ENCODE results near the gene POLR1A. TPM values are rescaled to one million over a fixed set of nuclear protein-coding genes. Genes with fewer than 3 reads are reported as not detected.

The POLR1A gene
- total and polyA plus RNA-seq, 2 donors (not counting 1 experiment from before 2014, with no cell fraction given): 3.4 to 36.8 TPM

DNA sequence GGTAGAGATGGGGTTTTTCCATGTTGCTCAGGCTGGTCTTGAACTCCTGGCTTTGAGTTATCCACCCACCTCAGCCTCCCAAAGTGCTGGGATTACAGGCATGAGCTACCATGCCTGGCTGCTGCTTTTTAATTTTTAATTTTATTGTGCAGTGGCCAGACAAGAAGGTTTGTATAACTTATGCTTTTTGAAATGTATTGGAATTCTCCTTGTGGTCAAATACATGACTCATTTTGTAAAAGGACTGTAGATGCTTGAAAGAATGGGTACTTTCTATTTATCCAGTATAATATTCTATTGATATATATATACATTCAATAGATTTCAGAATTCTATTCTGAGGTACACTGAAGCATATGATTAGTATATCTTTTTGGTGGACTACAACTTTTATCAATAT, 134.3 kb downstream of the POLR1A start:
- H3K27me3 Mint-ChIP-seq: no peaks in the 10 kb centered on the region
- Histone ChIP-seq H3K9me3 (ENCODE audit: control extremely low read depth in 1 of 3, control insufficient read depth in 2 of 3, insufficient read depth in 1 of 3, low read length in 2 of 3) (peaks cover 3 to 12% (median 5%) of the 10 kb centered on the region in 3 donors), H3K4me1 (ENCODE audit: control insufficient read depth in 2 of 2, insufficient read depth in 2 of 2, low read length in 2 of 2) (no peaks in the 10 kb centered on the region), H3K36me3 (replicated peaks in 1 of 2; ENCODE audit: control extremely low read depth in 1 of 2, control insufficient read depth in 1 of 2, extremely low read depth in 1 of 2, insufficient read depth in 2 of 2, low read length in 1 of 2) (no peaks in the 10 kb centered on the region), H3K4me2 (replicated peaks; ENCODE audit: low read depth, low read length, poor library complexity, severe bottlenecking) (no peak overlapping the region), H4K20me1 (ENCODE audit: control insufficient read depth, insufficient read depth, low read length, poor library complexity, severe bottlenecking) (no peaks in the 10 kb centered on the region), H2AFZ (ENCODE audit: insufficient read depth, low read depth, low read length, poor library complexity, severe bottlenecking) (no peak overlapping the region), H3K27me3 (replicated peaks in 1 of 4; ENCODE audit: control extremely low read depth in 1 of 4, control insufficient read depth in 3 of 4, insufficient read depth in 4 of 4, low read length in 3 of 4) (no peaks in the 10 kb centered on the region), H3K79me2 (ENCODE audit: control insufficient read depth, insufficient read depth, low read length) (no peaks in the 10 kb centered on the region), H3K27ac (ENCODE audit: low read length in 2 of 2) (no peak overlapping the region), H3K9ac (ENCODE audit: low read length) (no peak overlapping the region), H3K4me3 (ENCODE audit: control extremely low read depth in 1 of 5, extremely low read depth in 1 of 5, insufficient read depth in 1 of 5, low read depth in 2 of 5, low read length in 4 of 5) (no peak overlapping the region)
- CTCF ChIA-PET: no interaction called here
- POLR2A ChIA-PET: no interaction called here
- H3K27ac Mint-ChIP-seq: no peak overlapping the region
- TF ChIP-seq CTCF (IDR thresholded peaks at IDR 0.05): no peak
- TF ChIP-seq EZH2 (IDR thresholded peaks at IDR 0.05; ENCODE audit: borderline replicate concordance, insufficient read depth, low read depth, low read length, poor library complexity, severe bottlenecking): no peak
- ATAC-seq (ENCODE audit: low read depth) (no peak), DNase-seq (no peak)
- H3K9me3 Mint-ChIP-seq (ENCODE audit: insufficient read depth): no peaks in the 10 kb centered on the region
- no peaks in the 10 kb centered on the region for H3K4me1 Mint-ChIP-seq
- intact Hi-C loops (cut with micrococcal nuclease): loop anchor here (10.0 kb wide), 1 partner anchor 63 kb away; no protein-coding TSS in a partner anchor
- no peak overlapping the region for H3K4me3 Mint-ChIP-seq

Small RNA genes lying within 50 kb of the gene (small RNA-seq; reads per million reads assigned to genes)
- 176 reads per million, percentile 96 among the genes with 10 or more reads in this experiment for gene SNORD94 (ENCODE audit: insufficient read length, low read depth, low replicate concordance)

Other genes starting within 250 kb of the POLR1A start
- gene ST3GAL5, start 216.9 kb downstream of the POLR1A start, total RNA-seq: 90.3 and 94.3 TPM in 2 replicates
- 40.2 and 42.6 TPM in 2 replicates for gene ST3GAL5, start 216.9 kb downstream of the POLR1A start, polyA plus RNA-seq
- 174 and 180 TPM in 2 replicates for gene PTCD3, start 349 bp upstream of the POLR1A start, total RNA-seq
- 61.4 and 124 TPM in 2 replicates for gene PTCD3, start 349 bp upstream of the POLR1A start, polyA plus RNA-seq
- 63.5 and 66.0 TPM in 2 replicates for gene IMMT, start 89.6 kb upstream of the POLR1A start, total RNA-seq
- 22.9 and 23.5 TPM in 2 replicates for gene IMMT, start 89.6 kb upstream of the POLR1A start, polyA plus RNA-seq
- 21.7 and 22.8 TPM in 2 replicates for gene MRPL35, start 93.6 kb upstream of the POLR1A start, total RNA-seq
- gene MRPL35, start 93.6 kb upstream of the POLR1A start, polyA plus RNA-seq: 9.6 and 13.4 TPM in 2 replicates
- not detected in 2 replicates for gene REEP1, start 231.7 kb upstream of the POLR1A start, total RNA-seq
- not detected in 2 replicates for gene REEP1, start 231.7 kb upstream of the POLR1A start, polyA plus RNA-seq